ENCODE results near the gene SCOC.

GRCh38 chr4:140372751-140373327, 607 bp upstream of the SCOC start:
- TF ChIP-seq CTCF (conservative IDR thresholded peaks at IDR 0.05; ENCODE audit: low read depth, low read length) (0 out of 2 replicates have a peak, but pooled peaks have one; percentile 20), EZH2 (IDR thresholded peaks at IDR 0.05; ENCODE audit: borderline replicate concordance, low read depth, low read length, poor library complexity, severe bottlenecking) (no peak)
